Ovary (tissue), 9 donors: Measurements from ENCODE around the gene RAC2. TPM values are rescaled to one million over a fixed set of nuclear protein-coding genes. Genes with fewer than 3 reads are reported as not detected.

ENCODE experiments used
- DNase-seq, 5 donors: peaks; one replicate each; pipeline ENCODE4 v3.0.0-alpha.2; 2019 to 2020
- H3K27ac ChIP-seq, 2 donors: fragments of 200-600 bp; one replicate each; pipeline versions ENCODE4 v1.5.1 to v1.8.0; 2019 to 2022
- H3K27me3 ChIP-seq: fragments of 200-600 bp; one replicate; pipeline ENCODE4 v1.8.0; 2022
- H3K36me3 ChIP-seq: fragments of 200-600 bp; sonication (generic); one replicate; pipeline ENCODE4 v1.5.1; 2019
- H3K4me1 ChIP-seq: one replicate; pipeline ENCODE4 v1.8.1; 2013; ENCODE audit warnings: mild to moderate bottlenecking, moderate library complexity; ENCODE audit not compliant: insufficient read depth
- H3K4me3 ChIP-seq: fragments of 200-600 bp; sonication (generic); one replicate; pipeline ENCODE4 v1.5.1; 2017
- H3K9me3 ChIP-seq, 2 donors: fragments of 200-600 bp in 1 of 2; sonication (generic) in 1 of 2; one replicate each; pipeline versions ENCODE4 v1.5.1 to v1.8.1; 2013 to 2019; ENCODE audit warnings: mild to moderate bottlenecking in 1 of 2, moderate library complexity in 1 of 2
- EP300 ChIP-seq: sonication (generic); formaldehyde crosslinking; IDR thresholded peaks from one replicate; pipeline ENCODE4 v1.6.1; 2017; ENCODE audit warnings: antibody characterized with exemption
- POLR2A ChIP-seq: fragments of 450-650 bp; IDR thresholded peaks from one replicate; pipeline ENCODE4 v1.6.1; 2017; ENCODE audit warnings: antibody characterized with exemption, mild to moderate bottlenecking, moderate library complexity
- WGBS, 3 donors: extraction: QIAGEN DNeasy Blood & Tissue Kit in 1 of 3; methylation state at CpG; one replicate each; pipeline versions ENCODE4 v1.1.5 to v1.1.7; 2013 to 2017; 5-methylcytosine and 5-hydroxymethylcytosine counted together
- intact Hi-C, 4 donors: fragments of 100-400 bp; cut with DNase I; formaldehyde crosslinking; loops; one replicate each; pipeline versions ENCODE4 v1.11.0 to v1.15.1; 2022 to 2023
- polyA plus RNA-seq, 2 donors: library from polyadenylated mRNA; stranded (reverse); fragments of 200-250 nt in 1 of 2; fragments of 350-450 nt in 1 of 2; fragmentation: Illumina TruSeq in 1 of 2; extraction: RNeasy Lipid Tissue Mini Kit (QIAGEN cat#74804) in 1 of 2; gene quantifications; one replicate each; pipeline ENCODE4 v1.2.3, GENCODE V29; 2013 to 2014
- total RNA-seq, 7 donors: library from RNA; depleted of rRNA in 2 of 7; stranded (reverse); fragments of >200 nt in 2 of 7; fragmentation: NEBNext Ultra II Directional in 3 of 7; extraction: Animal tissue kit (Norgen Biotek cat#: 25700) in 3 of 7; gene quantifications; one replicate each; pipeline versions ENCODE4 v1.1.0 to v1.2.4, GENCODE V29; 2016 to 2023
- TF ChIP-seq, protein P1 (sequence below), 3 donors: fragments of 450-650 bp in 2 of 3; fragments of 200-600 bp in 1 of 3; IDR thresholded peaks; one replicate each; pipeline versions ENCODE4 v1.5.1 to v1.8.0; 2016 to 2022; ENCODE audit warnings: antibody characterized with exemption in 3 of 3, mild to moderate bottlenecking in 1 of 3
- donor health status: DM: no; HTN: no; CAD: no; lungs with moderate emphysema.
- donor health status: DM: no; HTN: no; CAD: no.
- donor health status: Bipolar disorder and iron deficiency.
- donor health status: DM: yes; HTN: yes; CAD: no.
- donor health status: DM: no; HTN: no; CAD: no.
- donor health status: DM: yes; HTN: yes; CAD: no.

The RAC2 gene
- total and polyA plus RNA-seq, 9 donors, result 2.3 to 18.4 (median 6.0) TPM

DNA sequence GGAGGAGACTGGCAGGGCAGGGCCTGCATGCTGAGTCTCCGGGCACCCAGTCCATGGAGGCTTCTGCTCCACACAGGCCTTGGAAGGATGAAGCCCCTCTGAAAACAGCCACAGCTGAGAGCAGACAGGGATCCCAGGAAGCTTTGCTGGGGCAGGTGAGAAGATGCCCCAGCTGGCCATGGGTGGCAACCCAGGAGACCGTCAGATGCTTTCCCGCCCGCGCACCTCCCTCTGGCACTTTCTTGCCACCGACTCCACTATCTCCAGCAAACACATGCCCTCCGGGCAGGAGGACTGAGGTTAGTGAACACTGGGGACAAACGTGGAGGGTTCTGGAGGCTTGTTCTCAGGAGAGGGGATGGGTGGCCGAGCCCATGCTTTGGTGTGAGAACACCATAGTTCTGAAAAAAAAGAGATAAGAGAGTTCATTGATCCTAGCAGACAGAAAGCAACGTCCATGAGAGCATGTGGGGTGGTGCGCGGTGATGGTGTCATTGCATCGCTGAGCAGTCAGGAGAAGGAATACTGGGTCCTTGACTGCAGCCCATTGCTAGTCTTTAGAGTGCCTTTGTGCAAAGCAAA lies 58.3 kb downstream of the RAC2 start:
- H3K27me3 ChIP-seq, result no peaks in the 10 kb centered on the region
- no peak overlapping the region for H3K27ac ChIP-seq
- no peak for TF ChIP-seq POLR2A
- no peak for TF ChIP-seq EP300
- TF ChIP-seq, protein P1, sequence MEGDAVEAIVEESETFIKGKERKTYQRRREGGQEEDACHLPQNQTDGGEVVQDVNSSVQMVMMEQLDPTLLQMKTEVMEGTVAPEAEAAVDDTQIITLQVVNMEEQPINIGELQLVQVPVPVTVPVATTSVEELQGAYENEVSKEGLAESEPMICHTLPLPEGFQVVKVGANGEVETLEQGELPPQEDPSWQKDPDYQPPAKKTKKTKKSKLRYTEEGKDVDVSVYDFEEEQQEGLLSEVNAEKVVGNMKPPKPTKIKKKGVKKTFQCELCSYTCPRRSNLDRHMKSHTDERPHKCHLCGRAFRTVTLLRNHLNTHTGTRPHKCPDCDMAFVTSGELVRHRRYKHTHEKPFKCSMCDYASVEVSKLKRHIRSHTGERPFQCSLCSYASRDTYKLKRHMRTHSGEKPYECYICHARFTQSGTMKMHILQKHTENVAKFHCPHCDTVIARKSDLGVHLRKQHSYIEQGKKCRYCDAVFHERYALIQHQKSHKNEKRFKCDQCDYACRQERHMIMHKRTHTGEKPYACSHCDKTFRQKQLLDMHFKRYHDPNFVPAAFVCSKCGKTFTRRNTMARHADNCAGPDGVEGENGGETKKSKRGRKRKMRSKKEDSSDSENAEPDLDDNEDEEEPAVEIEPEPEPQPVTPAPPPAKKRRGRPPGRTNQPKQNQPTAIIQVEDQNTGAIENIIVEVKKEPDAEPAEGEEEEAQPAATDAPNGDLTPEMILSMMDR (IDR thresholded peaks at IDR 0.05), result no peak
- no peaks in the 10 kb centered on the region for H3K9me3 ChIP-seq
- peaks cover 11% of the 10 kb centered on the region for H3K4me1 ChIP-seq
- DNase-seq, result peak in 1 of 5 donors; percentile 29
- no peaks in the 10 kb centered on the region for H3K36me3 ChIP-seq
- intact Hi-C loops, result no loop called here
- 77 to 87% (median 80%) methylated on average over 13 of the region's 13 CpGs for WGBS, 3 donors
- H3K4me3 ChIP-seq, result no peak overlapping the region

DNA sequence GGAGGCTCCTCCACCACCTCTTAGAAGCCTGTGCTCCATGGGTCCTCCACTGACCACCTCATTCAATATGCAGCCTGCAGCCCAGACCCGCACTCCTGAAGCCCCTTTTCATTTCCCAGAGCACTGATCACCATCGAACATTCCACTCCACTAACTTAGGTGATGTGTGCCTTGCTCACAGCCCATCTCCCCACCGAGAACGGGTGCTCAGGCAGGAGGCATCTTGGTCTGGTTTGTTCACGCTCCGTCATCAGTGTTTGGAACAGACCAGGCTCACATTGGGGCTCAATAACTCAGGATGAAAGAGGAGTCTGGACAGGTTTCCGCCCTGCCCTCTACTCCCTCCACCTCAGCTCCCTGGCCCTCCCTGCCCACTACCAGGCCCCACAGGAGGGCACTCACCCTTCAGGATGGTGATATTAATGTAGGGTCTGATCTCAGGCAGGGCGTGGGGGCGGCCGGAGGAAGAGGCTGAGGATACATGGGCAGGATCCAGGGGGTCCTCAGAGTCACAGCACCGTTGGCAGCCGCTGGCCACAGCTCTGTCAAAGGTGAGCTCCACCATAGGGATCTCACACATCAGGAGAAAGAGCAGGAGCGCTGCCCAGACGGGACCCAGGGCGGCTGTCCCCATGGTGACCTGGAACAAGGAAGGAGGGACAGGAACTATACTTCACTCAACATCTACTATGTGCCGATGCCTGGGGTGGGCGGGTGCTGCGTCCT lies 59.1 kb downstream of the RAC2 start:
- no peaks in the 10 kb centered on the region for H3K9me3 ChIP-seq
- 88 to 92% (median 89%) methylated on average over 18 of the region's 18 CpGs for WGBS, 3 donors
- TF ChIP-seq POLR2A (no peak), EP300 (no peak)
- TF ChIP-seq, protein P1 (IDR thresholded peaks at IDR 0.05), result no peak
- peak in 2 of 5 donors; percentile 17 to 28 for DNase-seq
- no peaks in the 10 kb centered on the region for H3K27me3 ChIP-seq
- intact Hi-C loops, result no loop called here
- H3K4me1 ChIP-seq, result peaks cover 11% of the 10 kb centered on the region
- no peaks in the 10 kb centered on the region for H3K36me3 ChIP-seq
- no peak overlapping the region for H3K4me3 ChIP-seq
- H3K27ac ChIP-seq, result no peak overlapping the region

DNA sequence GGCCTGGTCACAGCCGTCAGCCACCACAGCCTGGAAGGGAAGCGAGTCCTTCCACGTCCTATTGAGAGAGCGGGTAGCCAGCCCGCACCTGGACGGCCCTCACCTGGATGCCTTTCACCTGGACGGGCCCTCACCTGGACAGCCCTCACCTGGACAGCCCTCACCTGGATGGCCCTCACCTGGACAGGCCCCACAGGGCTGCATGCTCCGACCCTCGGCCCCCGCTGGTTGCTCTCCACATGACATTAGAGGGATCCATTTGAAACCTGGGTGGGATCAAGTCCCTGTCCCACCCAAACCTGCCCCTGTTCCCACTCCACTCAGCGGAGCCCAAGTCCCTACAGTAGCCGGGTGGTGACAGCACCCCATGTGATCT lies 59.7 kb downstream of the RAC2 start:
- Histone ChIP-seq H3K27me3 (no peaks in the 10 kb centered on the region), H3K27ac (no peak overlapping the region), H3K36me3 (no peaks in the 10 kb centered on the region), H3K4me3 (no peak overlapping the region), H3K9me3 (no peaks in the 10 kb centered on the region), H3K4me1 (peaks cover 11% of the 10 kb centered on the region)
- TF ChIP-seq, protein P1 (IDR thresholded peaks at IDR 0.05), result no peak
- TF ChIP-seq EP300 (no peak), POLR2A (no peak)
- intact Hi-C loops, result no loop called here
- WGBS, 3 donors, result 83 to 88% (median 85%) methylated on average over 8 to 12 of the region's 12 CpGs
- DNase-seq, result peak in 2 of 5 donors; percentile 17 to 30

DNA sequence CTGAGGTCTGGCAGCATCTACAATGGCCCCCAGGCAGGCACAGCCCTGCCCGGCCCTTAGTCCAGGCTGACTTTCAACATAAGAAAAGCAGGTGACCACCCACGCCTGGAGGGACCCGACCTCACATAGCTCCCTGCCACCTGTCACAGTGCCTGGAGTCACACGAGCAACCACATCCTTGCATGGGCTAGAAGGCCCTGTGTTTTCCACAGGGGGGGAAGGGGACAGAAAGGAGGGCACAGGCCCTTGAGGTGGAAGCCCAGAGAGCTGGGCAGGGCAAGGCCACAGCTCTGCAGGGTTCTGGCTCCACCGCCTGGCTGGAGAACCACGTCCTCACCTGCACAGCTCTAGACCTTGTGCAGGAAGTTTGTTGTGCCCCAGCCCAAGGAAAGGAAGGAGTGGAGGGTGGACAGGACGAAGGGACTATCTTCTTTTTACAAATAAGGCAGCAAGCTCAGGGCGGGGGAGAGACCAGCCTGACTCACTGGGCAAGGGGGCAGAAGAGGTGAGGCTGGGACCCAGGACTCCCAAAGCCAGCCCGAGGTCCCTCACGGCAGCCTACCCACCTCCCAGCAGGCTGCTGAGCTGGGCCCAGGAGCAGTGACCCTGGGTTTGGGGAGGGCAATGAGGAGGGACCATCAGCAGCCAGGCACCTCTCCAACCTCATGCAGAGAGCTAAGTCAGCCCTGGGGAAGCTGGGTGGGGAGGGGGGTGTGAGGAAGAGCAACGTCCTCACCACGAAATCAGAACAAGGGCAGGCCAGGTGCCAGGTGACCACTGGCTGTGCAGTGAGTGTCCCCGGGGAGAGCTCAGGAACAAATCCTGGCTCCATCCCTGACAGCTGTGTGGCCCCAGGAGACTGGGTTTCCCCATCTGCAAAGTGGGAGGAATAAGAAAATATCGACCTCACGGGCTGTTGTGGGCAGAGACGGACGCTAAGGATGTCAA lies 60.4 kb downstream of the RAC2 start:
- TF ChIP-seq POLR2A (no peak), EP300 (no peak)
- TF ChIP-seq, protein P1 (IDR thresholded peaks at IDR 0.05), result no peak
- Histone ChIP-seq H3K27ac (no peak overlapping the region), H3K4me1 (peaks cover 12% of the 10 kb centered on the region), H3K4me3 (no peak overlapping the region), H3K27me3 (no peaks in the 10 kb centered on the region), H3K36me3 (no peaks in the 10 kb centered on the region), H3K9me3 (no peaks in the 10 kb centered on the region)
- intact Hi-C loops, result no loop called here
- peak in 2 of 5 donors; percentile 23 to 30 for DNase-seq
- WGBS, 3 donors, result 71 to 76% (median 72%) methylated on average over 17 of the region's 17 CpGs
